ENCODE data around the gene PRDM15.

The PRDM15 gene

GRCh38 chr21:41825216-41825615 lies 53.9 kb downstream of the PRDM15 start:
- no peak for DNase-seq (ENCODE audit: low read depth)
- no peak overlapping the region for H3K4me3 ChIP-seq (ENCODE audit: control insufficient read depth, low read depth, low read length)
- no peak for TF ChIP-seq CTCF (IDR thresholded peaks at IDR 0.05; ENCODE audit: control insufficient read depth, insufficient read depth, low read depth, low read length, missing control alignments)

GRCh38 chr21:41824466-41825207 lies 54.5 kb downstream of the PRDM15 start:
- TF ChIP-seq CTCF (IDR thresholded peaks at IDR 0.05; ENCODE audit: control insufficient read depth, insufficient read depth, low read depth, low read length, missing control alignments): no peak
- no peak overlapping the region for H3K4me3 ChIP-seq (ENCODE audit: control insufficient read depth, low read depth, low read length)
- DNase-seq (ENCODE audit: low read depth): no peak

GRCh38 chr21:41823906-41824305 lies 55.2 kb downstream of the PRDM15 start:
- no peak overlapping the region for H3K4me3 ChIP-seq (ENCODE audit: control insufficient read depth, low read depth, low read length)
- TF ChIP-seq CTCF (IDR thresholded peaks at IDR 0.05; ENCODE audit: control insufficient read depth, insufficient read depth, low read depth, low read length, missing control alignments): no peak
- no peak for DNase-seq (ENCODE audit: low read depth)

GRCh38 chr21:41823166-41823565 lies 56.0 kb downstream of the PRDM15 start:
- H3K4me3 ChIP-seq (ENCODE audit: control insufficient read depth, low read depth, low read length): no peak overlapping the region
- no peak for DNase-seq (ENCODE audit: low read depth)
- TF ChIP-seq CTCF (IDR thresholded peaks at IDR 0.05; ENCODE audit: control insufficient read depth, insufficient read depth, low read depth, low read length, missing control alignments): no peak

GRCh38 chr21:41821756-41822431 lies 57.2 kb downstream of the PRDM15 start:
- no peak for TF ChIP-seq CTCF (IDR thresholded peaks at IDR 0.05; ENCODE audit: control insufficient read depth, insufficient read depth, low read depth, low read length, missing control alignments)
- no peak overlapping the region for H3K4me3 ChIP-seq (ENCODE audit: control insufficient read depth, low read depth, low read length)
- no peak for DNase-seq (ENCODE audit: low read depth)

- no peak for DNase-seq (ENCODE audit: low read depth)
- TF ChIP-seq CTCF (IDR thresholded peaks at IDR 0.05; ENCODE audit: control insufficient read depth, insufficient read depth, low read depth, low read length, missing control alignments): no peak
- H3K4me3 ChIP-seq (ENCODE audit: control insufficient read depth, low read depth, low read length): no peak overlapping the region
Observed at GRCh38 chr21:41821081-41821755, 57.9 kb downstream of the PRDM15 start.
